HepG2 (cell line): Measurements from ENCODE around the gene DMKN. TPM values are rescaled to one million over a fixed set of nuclear protein-coding genes. Genes with fewer than 3 reads are reported as not detected.

Source experiments
- ATAC-seq: fragments of 200-7000 bp; cut with Tn5 transposase; 3 replicates; pipeline ENCODE4 v1.9.1; 2020; ENCODE audit warnings: mild to moderate bottlenecking, moderate library complexity
- BruUV-seq: library from RNA; stranded (reverse); fragments of 400-500 nt; replicated peaks from 2 replicates; lab custom pipeline; 2021; lab: Mats Ljungman, UMichigan
- CTCF ChIA-PET: fragments of 300-600 bp; formaldehyde crosslinking; extraction: SDS; loops from one replicate; lab custom pipeline; 2021; ENCODE audit warnings: low total read pairs, inconsistent platforms, low intra/inter-chr PET ratio; lab: Yijun Ruan, JAX
- POLR2A ChIA-PET: fragments of 350-600 bp; sonication (Branson Sonifier 250); formaldehyde crosslinking; loops from one replicate; lab custom pipeline; 2020; ENCODE audit warnings: antibody characterized with exemption, inconsistent platforms; lab: Yijun Ruan, JAX
- DNase-seq: peaks from one replicate; pipeline ENCODE4 v3.0.0-alpha.2; 2015; ENCODE audit warnings: low spot score
- FAIRE-seq: peaks from 3 replicates; lab custom pipeline; 2011; peaks lifted over from hg19 to GRCh38; lab: Jason Lieb, UNC
- H2AFZ ChIP-seq: one replicate; pipeline ENCODE4 v1.6.1; 2011; ENCODE audit warnings: low read length, inconsistent platforms
- H3K27ac ChIP-seq: fragments of 300-600 bp; 3 replicates; pipeline ENCODE4 v1.8.0; 2011; ENCODE audit warnings: mixed run types, mild to moderate bottlenecking, mixed read lengths, low read length, inconsistent platforms; ENCODE audit not compliant: insufficient read depth; ENCODE audit errors: extremely low read length
- H3K27me3 ChIP-seq, 2 experiments: fragments of 200-600 bp in 1 of 2; 2 replicates in 1 of 2; 3 replicates in 1 of 2; pipeline versions ENCODE4 v1.6.0 to v1.8.0; 2011; ENCODE audit warnings: low read length in 2 of 2, mild to moderate bottlenecking in 2 of 2, moderate library complexity in 2 of 2, inconsistent platforms in 1 of 2; ENCODE audit not compliant: insufficient read depth in 2 of 2, control insufficient read depth in 1 of 2
- H3K36me3 ChIP-seq, 2 experiments: fragments of 200-600 bp in 1 of 2; replicated peaks in 1 of 2; 2 replicates in 1 of 2; 3 replicates in 1 of 2; pipeline versions ENCODE4 v1.5.1 to v1.8.0; 2011; ENCODE audit warnings: low read length in 2 of 2, inconsistent platforms in 1 of 2; ENCODE audit not compliant: insufficient read depth in 2 of 2, control insufficient read depth in 1 of 2
- H3K4me1 ChIP-seq: 2 replicates; pipeline ENCODE4 v1.5.1; 2012; ENCODE audit warnings: low read length, inconsistent platforms; ENCODE audit not compliant: insufficient read depth
- H3K4me2 ChIP-seq: 2 replicates; pipeline ENCODE4 v1.6.0; 2011; ENCODE audit warnings: low read depth, low read length, inconsistent platforms
- H3K4me3 ChIP-seq, 3 experiments: fragments of 200-600 bp in 1 of 3; sonication (generic), shearing (Covaris generic) in 1 of 3; replicated peaks in 1 of 3; 2 replicates each; pipeline ENCODE4 v1.5.1; 2011 to 2016; ENCODE audit warnings: low read length in 3 of 3, inconsistent platforms in 2 of 3, low read depth in 2 of 3, mild to moderate bottlenecking in 2 of 3, control low read depth in 1 of 3, mixed read lengths in 1 of 3; ENCODE audit not compliant: insufficient read depth in 1 of 3
- H3K79me2 ChIP-seq: one replicate; pipeline ENCODE4 v1.6.1; 2011; ENCODE audit warnings: low read length, inconsistent platforms; ENCODE audit not compliant: insufficient read depth
- H3K9ac ChIP-seq: 2 replicates; pipeline ENCODE4 v1.6.0; 2011; ENCODE audit warnings: mild to moderate bottlenecking, low read depth, low read length, inconsistent platforms; ENCODE audit not compliant: insufficient read depth
- H3K9me3 ChIP-seq: 2 replicates; pipeline ENCODE4 v1.5.1; 2012; ENCODE audit warnings: mild to moderate bottlenecking, low read length
- H4K20me1 ChIP-seq: 2 replicates; pipeline ENCODE4 v1.6.0; 2011; ENCODE audit warnings: inconsistent platforms, mild to moderate bottlenecking, low read length, moderate library complexity; ENCODE audit not compliant: insufficient read depth
- CC2D1A ChIP-seq: sonication (generic); formaldehyde crosslinking; IDR thresholded peaks from 2 replicates; pipeline ENCODE4 v1.8.1; 2023; ENCODE audit warnings: mild to moderate bottlenecking, missing genetic modification reagents
- ISX ChIP-seq: sonication (generic); formaldehyde crosslinking; conservative IDR thresholded peaks from 2 replicates; pipeline ENCODE4 v1.5.0; 2020; ENCODE audit warnings: missing genetic modification reagents
- MBD4 ChIP-seq: IDR thresholded peaks from 2 replicates; pipeline ENCODE4 v1.6.1; 2012; ENCODE audit warnings: low read length, inconsistent platforms, borderline replicate concordance
- MED8 ChIP-seq: sonication (generic); formaldehyde crosslinking; IDR thresholded peaks from 2 replicates; pipeline ENCODE4 v1.8.1; 2023; ENCODE audit warnings: mild to moderate bottlenecking, missing genetic modification reagents; ENCODE audit not compliant: insufficient replicate concordance
- NR2F2 ChIP-seq: IDR thresholded peaks from 2 replicates; pipeline ENCODE4 v1.6.1; 2012; ENCODE audit warnings: low read depth, inconsistent platforms, borderline replicate concordance
- REST ChIP-seq, 2 experiments: IDR thresholded peaks; 2 replicates each; pipeline ENCODE4 v1.6.1; 2011 to 2012; ENCODE audit warnings: low read length in 2 of 2, borderline replicate concordance in 1 of 2, low read depth in 1 of 2, mild to moderate bottlenecking in 1 of 2, moderate library complexity in 1 of 2
- SAFB2 ChIP-seq: sonication (generic); formaldehyde crosslinking; IDR thresholded peaks from 2 replicates; pipeline ENCODE4 v1.5.1; 2020; ENCODE audit warnings: missing genetic modification reagents, low read depth, mild to moderate bottlenecking, borderline replicate concordance
- ZNF343 ChIP-seq: sonication (generic); formaldehyde crosslinking; IDR thresholded peaks from 2 replicates; pipeline ENCODE4 v1.4.0; 2020; ENCODE audit warnings: mild to moderate bottlenecking, missing genetic modification reagents
- ZNF501 ChIP-seq: sonication (generic); formaldehyde crosslinking; IDR thresholded peaks from 2 replicates; pipeline ENCODE4 v1.5.1; 2020; ENCODE audit warnings: mild to moderate bottlenecking, moderate library complexity, missing genetic modification reagents
- ZNF816 ChIP-seq: sonication (generic); formaldehyde crosslinking; IDR thresholded peaks from 2 replicates; pipeline ENCODE4 v1.8.0; 2022; ENCODE audit warnings: missing genetic modification reagents, mild to moderate bottlenecking, borderline replicate concordance
- WGBS: methylation state at CpG from one replicate; pipeline ENCODE4 v1.1.6; 2017; ENCODE audit warnings: low lambda C conversion rate; 5-methylcytosine and 5-hydroxymethylcytosine counted together
- in situ Hi-C: cut with HindIII; loops from 2 replicates; pipeline ENCODE4 v1.10.0; 2017; ENCODE audit warnings: low pct_unique_long_range_greater_than_20kb; ENCODE audit not compliant: extremely low pct_ligation_motif_present
- intact Hi-C: fragments of 100-400 bp; cut with micrococcal nuclease; formaldehyde crosslinking; loops from one replicate; pipeline ENCODE4 v1.10.0; 2022; ENCODE audit not compliant: unreplicated experiment
- polyA plus RNA-seq, 8 experiments: library from polyadenylated mRNA; depleted of rRNA in 3 of 8; stranded (reverse) in 7 of 8; unstranded in 1 of 8; fragments of >200 nt; fragmentation: Illumina TruSeq in 4 of 8; extraction: Trizol in 4 of 8; gene quantifications; 2 replicates each; pipeline versions ENCODE4 v1.2.1 to v1.2.3, GENCODE V29; 2011 to 2016; ENCODE audit warnings: low read depth in 4 of 8, missing spikeins in 1 of 8, mixed read lengths in 1 of 8; ENCODE audit not compliant: insufficient read depth in 1 of 8
- total RNA-seq, 5 experiments: library from RNA; depleted of rRNA; stranded (reverse); fragments of >200 nt; fragmentation: Illumina TruSeq; extraction: Trizol; gene quantifications; 2 replicates each; pipeline ENCODE4 v1.2.3, GENCODE V29; 2016; ENCODE audit warnings: low read depth in 1 of 5
- TF ChIP-seq, protein P1 (sequence below): sonication (generic); formaldehyde crosslinking; IDR thresholded peaks from 2 replicates; pipeline ENCODE4 v1.4.0; 2020; ENCODE audit warnings: missing genetic modification reagents, borderline replicate concordance

Gene DMKN
- total and polyA plus RNA-seq, 2 of the 13 experiments (the other 11 are each of a cell fraction or from before 2014, with no cell fraction given), result 50.8 to 57.1 TPM

- Histone ChIP-seq H3K27me3 (peaks cover 0 to 32% of the 10 kb centered on the region in 2 experiments; a peak in 4 of 5 replicates), H4K20me1 (no peaks in the 10 kb centered on the region), H3K79me2 (no peaks in the 10 kb centered on the region), H3K36me3 (no peaks in the 10 kb centered on the region), H3K9ac (no peak overlapping the region), H3K4me2 (no peak overlapping the region), H3K27ac (no peak overlapping the region), H3K4me3 (no peak overlapping the region), H2AFZ (no peak overlapping the region), H3K9me3 (no peaks in the 10 kb centered on the region), H3K4me1 (peaks cover 18% of the 10 kb centered on the region)
- FAIRE-seq (no peak), DNase-seq (no peak), ATAC-seq (no peak)
- WGBS, result 45% methylated on average over 2 of the region's 2 CpGs
- ChIA-PET CTCF (no interaction called here), POLR2A (no interaction called here)
- intact Hi-C loops, result no loop called here
- TF ChIP-seq CC2D1A (CRISPR knock-in tag) (no peak), REST (IDR thresholded peaks at IDR 0.05; ENCODE audit: borderline replicate concordance in 1 of 2, low read depth in 1 of 2, low read length in 2 of 2) (no peak), ZNF501 (CRISPR knock-in tag) (no peak), SAFB2 (CRISPR knock-in tag) (no peak), NR2F2 (no peak), ZNF343 (no peak), ISX (no peak), MBD4 (no peak), MED8 (no peak), ZNF816 (CRISPR knock-in tag) (no peak)
- TF ChIP-seq, protein P1, sequence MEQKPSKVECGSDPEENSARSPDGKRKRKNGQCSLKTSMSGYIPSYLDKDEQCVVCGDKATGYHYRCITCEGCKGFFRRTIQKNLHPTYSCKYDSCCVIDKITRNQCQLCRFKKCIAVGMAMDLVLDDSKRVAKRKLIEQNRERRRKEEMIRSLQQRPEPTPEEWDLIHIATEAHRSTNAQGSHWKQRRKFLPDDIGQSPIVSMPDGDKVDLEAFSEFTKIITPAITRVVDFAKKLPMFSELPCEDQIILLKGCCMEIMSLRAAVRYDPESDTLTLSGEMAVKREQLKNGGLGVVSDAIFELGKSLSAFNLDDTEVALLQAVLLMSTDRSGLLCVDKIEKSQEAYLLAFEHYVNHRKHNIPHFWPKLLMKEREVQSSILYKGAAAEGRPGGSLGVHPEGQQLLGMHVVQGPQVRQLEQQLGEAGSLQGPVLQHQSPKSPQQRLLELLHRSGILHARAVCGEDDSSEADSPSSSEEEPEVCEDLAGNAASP (CRISPR knock-in tag), result no peak
- no TSS peak for BruUV-seq
- in situ Hi-C loops, result no loop called here
Measured at GRCh38 chr19:35517342-35517741, 3.9 kb upstream of the DMKN start.
